Trophoblast cell (in vitro differentiated cells and primary cell): Measurements from ENCODE around the gene WSB1.

Experiments used
- DNase-seq, 2 donors: peaks; one replicate each; pipeline ENCODE4 v3.0.0-alpha.2; 2016
- H2AFZ ChIP-seq: 2 replicates; pipeline ENCODE4 v1.6.1; 2013; ENCODE audit warnings: low read length, moderate library complexity, mild to moderate bottlenecking; ENCODE audit not compliant: insufficient read depth, poor library complexity
- H2AK5ac ChIP-seq: 2 replicates; pipeline ENCODE4 v1.6.1; 2013; ENCODE audit warnings: mild to moderate bottlenecking, low read length
- H2BK120ac ChIP-seq: 2 replicates; pipeline ENCODE4 v1.6.1; 2013; ENCODE audit warnings: low read length, mild to moderate bottlenecking, moderate library complexity; ENCODE audit not compliant: insufficient read depth, poor library complexity
- H2BK12ac ChIP-seq: 2 replicates; pipeline ENCODE4 v1.6.1; 2013; ENCODE audit warnings: mild to moderate bottlenecking, low read length, moderate library complexity
- H2BK5ac ChIP-seq: 2 replicates; pipeline ENCODE4 v1.6.1; 2013; ENCODE audit warnings: low read length, low read depth, moderate library complexity, mild to moderate bottlenecking; ENCODE audit not compliant: poor library complexity
- H3K14ac ChIP-seq: 2 replicates; pipeline ENCODE4 v1.6.1; 2013; ENCODE audit warnings: mild to moderate bottlenecking, low read length
- H3K18ac ChIP-seq: 2 replicates; pipeline ENCODE4 v1.6.1; 2013; ENCODE audit warnings: mild to moderate bottlenecking, low read length
- H3K23ac ChIP-seq: 2 replicates; pipeline ENCODE4 v1.6.1; 2013; ENCODE audit warnings: low read length
- H3K27ac ChIP-seq: 2 replicates; pipeline ENCODE4 v1.5.1; 2013; ENCODE audit warnings: low read depth, mild to moderate bottlenecking, inconsistent platforms, low read length, moderate library complexity
- H3K27me3 ChIP-seq: 2 replicates; pipeline ENCODE4 v1.6.1; 2013; ENCODE audit warnings: inconsistent platforms, mild to moderate bottlenecking, low read length, moderate library complexity; ENCODE audit not compliant: insufficient read depth
- H3K36me3 ChIP-seq, 2 experiments: 1 replicate in 1 of 2; 2 replicates in 1 of 2; pipeline ENCODE4 v1.6.1; 2013; ENCODE audit warnings: low read length in 2 of 2, mild to moderate bottlenecking in 2 of 2, moderate library complexity in 1 of 2; ENCODE audit not compliant: insufficient read depth in 2 of 2, control insufficient read depth in 1 of 2
- H3K4ac ChIP-seq: 2 replicates; pipeline ENCODE4 v1.6.1; 2013; ENCODE audit warnings: low read depth, mild to moderate bottlenecking, low read length, moderate library complexity
- H3K4me1 ChIP-seq, 2 experiments: 1 replicate in 1 of 2; 2 replicates in 1 of 2; pipeline ENCODE4 v1.6.1; 2013; ENCODE audit warnings: low read length in 2 of 2, mild to moderate bottlenecking in 2 of 2, moderate library complexity in 1 of 2; ENCODE audit not compliant: insufficient read depth in 2 of 2, control insufficient read depth in 1 of 2
- H3K4me2 ChIP-seq: 2 replicates; pipeline ENCODE4 v1.6.1; 2013; ENCODE audit warnings: inconsistent platforms, mild to moderate bottlenecking, low read length, moderate library complexity
- H3K4me3 ChIP-seq: 2 replicates; pipeline ENCODE4 v1.5.1; 2013; ENCODE audit warnings: mild to moderate bottlenecking, low read depth, low read length, inconsistent platforms
- H3K79me1 ChIP-seq: one replicate; pipeline ENCODE4 v1.6.1; 2013; ENCODE audit warnings: low read length
- H3K79me2 ChIP-seq: 2 replicates; pipeline ENCODE4 v1.6.1; 2013; ENCODE audit warnings: low read length, mild to moderate bottlenecking; ENCODE audit not compliant: control insufficient read depth, insufficient read depth, poor library complexity
- H3K9ac ChIP-seq: 2 replicates; pipeline ENCODE4 v1.6.1; 2013; ENCODE audit warnings: mild to moderate bottlenecking, low read length
- H3K9me3 ChIP-seq: 2 replicates; pipeline ENCODE4 v1.6.1; 2013; ENCODE audit warnings: low read depth, mild to moderate bottlenecking, control low read depth, inconsistent platforms, low read length; ENCODE audit not compliant: insufficient read depth
- H4K12ac ChIP-seq: 2 replicates; pipeline ENCODE4 v1.6.1; 2013; ENCODE audit warnings: low read depth, mild to moderate bottlenecking, low read length, moderate library complexity
- H4K8ac ChIP-seq: 2 replicates; pipeline ENCODE4 v1.6.1; 2013; ENCODE audit warnings: low read depth, mild to moderate bottlenecking, low read length, moderate library complexity
- H4K91ac ChIP-seq: one replicate; pipeline ENCODE4 v1.6.1; 2013; ENCODE audit warnings: low read depth, mild to moderate bottlenecking, low read length, moderate library complexity
- WGBS: extraction: QIAGEN DNeasy Blood & Tissue Kit; methylation state at CpG from one replicate; pipeline ENCODE4 v1.1.7; 2013; ENCODE audit warnings: missing lambda C conversion rate; ENCODE audit not compliant: insufficient read length, insufficient coverage; ENCODE audit errors: extremely low coverage; 5-methylcytosine and 5-hydroxymethylcytosine counted together

Gene WSB1

DNA sequence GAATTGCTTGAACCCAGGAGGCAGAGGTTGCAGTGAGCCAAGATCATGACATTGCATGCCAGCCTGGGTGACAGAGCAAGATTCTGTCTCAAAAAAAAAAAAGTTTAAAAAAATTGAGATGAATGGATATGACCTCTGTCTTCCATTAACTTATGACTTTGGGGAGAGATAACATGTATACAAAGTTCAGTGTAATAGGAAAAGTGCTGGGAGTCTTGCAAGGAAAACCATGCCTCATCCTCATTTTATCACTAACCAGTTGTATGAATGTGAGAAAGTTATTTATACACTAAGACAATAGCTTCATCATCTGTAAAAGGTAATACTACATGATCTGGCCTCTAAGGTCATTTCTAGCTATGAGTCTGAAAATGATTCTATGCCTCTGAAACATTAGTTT is 10.2 kb upstream of the WSB1 start:
- H3K23ac ChIP-seq = no peak overlapping the region
- no peak overlapping the region for H2AK5ac ChIP-seq
- H3K79me1 ChIP-seq = peaks cover 2% of the 10 kb centered on the region
- peaks cover 0 to 3% of the 10 kb centered on the region in 2 experiments for H3K4me1 ChIP-seq
- H3K27ac ChIP-seq = no peak overlapping the region
- H2BK5ac ChIP-seq = no peak overlapping the region
- H4K8ac ChIP-seq = no peak overlapping the region
- no peak for DNase-seq
- H3K36me3 ChIP-seq = no peaks in the 10 kb centered on the region
- H3K14ac ChIP-seq = no peak overlapping the region
- H3K9ac ChIP-seq = no peak overlapping the region
- no peak overlapping the region for H3K4me2 ChIP-seq
- H3K4ac ChIP-seq = no peak overlapping the region
- no peaks in the 10 kb centered on the region for H3K79me2 ChIP-seq
- no peaks in the 10 kb centered on the region for H3K27me3 ChIP-seq
- H3K18ac ChIP-seq = no peak overlapping the region
- no peak overlapping the region for H4K12ac ChIP-seq
- H2BK120ac ChIP-seq = no peak overlapping the region
- no peak overlapping the region for H2AFZ ChIP-seq
- no peak overlapping the region for H4K91ac ChIP-seq
- no peak overlapping the region for H2BK12ac ChIP-seq
- H3K9me3 ChIP-seq = no peaks in the 10 kb centered on the region
- H3K4me3 ChIP-seq = no peak overlapping the region

DNA sequence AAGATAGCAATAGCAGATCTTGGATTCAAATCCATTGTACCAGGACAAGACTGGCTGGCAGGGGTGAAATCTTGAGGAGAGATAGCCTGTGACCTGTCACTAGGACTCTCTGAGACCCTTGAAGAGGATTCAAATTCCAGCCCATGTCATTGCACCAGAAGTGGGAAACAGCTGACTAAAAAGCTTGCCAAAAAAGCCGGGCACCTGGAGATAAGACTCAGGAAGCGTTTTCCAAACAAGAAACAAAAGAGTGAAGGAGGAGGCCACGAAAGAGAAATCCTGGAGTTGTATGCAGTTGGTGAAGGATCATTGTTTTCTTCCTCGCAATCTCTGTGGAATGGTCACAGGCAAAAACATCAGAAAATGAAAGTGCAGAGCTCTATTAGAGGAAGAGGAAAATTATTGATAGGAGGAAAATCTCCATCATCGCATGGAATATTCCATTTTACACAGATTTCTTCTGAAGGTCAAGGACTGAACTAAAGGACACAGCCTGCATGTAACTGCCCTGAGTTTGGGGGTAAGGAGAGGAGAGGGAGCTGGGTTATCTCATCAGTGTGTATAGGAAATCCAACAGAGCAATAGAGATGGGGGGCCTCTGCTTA is 9.0 kb upstream of the WSB1 start:
- H2AK5ac ChIP-seq = no peak overlapping the region
- H2BK12ac ChIP-seq = no peak overlapping the region
- no peak overlapping the region for H2BK120ac ChIP-seq
- H3K14ac ChIP-seq = no peak overlapping the region
- H4K12ac ChIP-seq = no peak overlapping the region
- H3K36me3 ChIP-seq = no peaks in the 10 kb centered on the region
- H3K27ac ChIP-seq = no peak overlapping the region
- no peak overlapping the region for H3K4me3 ChIP-seq
- no peak overlapping the region for H3K4ac ChIP-seq
- no peak overlapping the region for H3K9ac ChIP-seq
- no peak for DNase-seq
- H2BK5ac ChIP-seq = peak overlapping the region; percentile 31
- peaks cover 2% of the 10 kb centered on the region for H3K79me1 ChIP-seq
- no peaks in the 10 kb centered on the region for H3K27me3 ChIP-seq
- no peaks in the 10 kb centered on the region for H3K9me3 ChIP-seq
- no peak overlapping the region for H2AFZ ChIP-seq
- WGBS = no CpG with 5 or more reads among the region's 5 CpGs
- no peak overlapping the region for H3K23ac ChIP-seq
- no peak overlapping the region for H4K8ac ChIP-seq
- H4K91ac ChIP-seq = no peak overlapping the region
- H3K4me1 ChIP-seq = peaks cover 0 to 3% of the 10 kb centered on the region in 2 experiments
- H3K4me2 ChIP-seq = no peak overlapping the region
- no peaks in the 10 kb centered on the region for H3K79me2 ChIP-seq
- H3K18ac ChIP-seq = no peak overlapping the region

DNA sequence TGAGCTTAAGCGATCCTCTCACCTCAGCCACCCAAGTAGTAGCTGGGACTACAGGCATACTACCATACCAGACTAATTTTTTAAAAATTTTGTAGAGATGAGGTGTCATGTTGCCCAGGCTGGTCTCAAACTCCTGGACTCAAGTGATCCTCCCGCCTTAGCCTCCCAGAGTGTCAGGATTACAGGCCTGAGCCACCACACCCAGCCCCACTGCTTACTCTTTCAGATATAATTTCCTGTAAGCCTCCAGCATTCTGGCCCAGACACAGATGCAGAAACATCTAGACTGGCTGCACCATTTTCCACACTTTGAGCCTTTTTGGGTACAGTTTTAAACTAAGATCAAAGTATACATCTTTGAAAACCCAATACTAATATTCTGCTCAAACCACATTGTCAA is 8.4 kb upstream of the WSB1 start:
- DNase-seq = no peak
- Histone ChIP-seq H4K8ac (no peak overlapping the region), H3K23ac (no peak overlapping the region), H3K4me2 (no peak overlapping the region), H2BK5ac (no peak overlapping the region), H3K4me3 (no peak overlapping the region), H3K18ac (no peak overlapping the region), H4K91ac (no peak overlapping the region), H3K4me1 (peaks cover 0 to 3% of the 10 kb centered on the region in 2 experiments), H3K4ac (no peak overlapping the region), H3K9me3 (no peaks in the 10 kb centered on the region), H3K9ac (no peak overlapping the region), H3K79me1 (peaks cover 2% of the 10 kb centered on the region), H2BK120ac (no peak overlapping the region), H2AFZ (no peak overlapping the region), H3K36me3 (no peaks in the 10 kb centered on the region), H4K12ac (no peak overlapping the region), H3K79me2 (no peaks in the 10 kb centered on the region), H3K14ac (no peak overlapping the region), H3K27ac (no peak overlapping the region), H2AK5ac (no peak overlapping the region), H3K27me3 (no peaks in the 10 kb centered on the region), H2BK12ac (no peak overlapping the region)
- WGBS = no CpG with 5 or more reads among the region's 2 CpGs

DNA sequence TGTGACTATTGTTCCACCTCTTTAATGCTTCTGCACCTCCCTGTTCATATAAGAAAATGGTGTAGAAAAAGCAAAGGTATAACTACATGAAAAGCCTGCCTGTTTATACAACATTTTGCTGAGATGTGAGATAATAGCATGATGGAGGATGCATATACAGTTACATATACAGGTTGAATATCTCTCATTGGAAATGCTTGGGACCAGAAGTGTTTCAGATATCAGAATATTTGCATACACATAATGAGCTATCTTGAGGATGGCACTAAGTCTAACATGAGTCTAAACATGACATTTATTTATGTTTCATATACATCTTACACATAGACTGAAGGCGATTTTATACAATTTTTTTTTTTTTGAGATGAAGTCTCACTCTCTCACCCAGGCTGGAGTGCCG is 5.7 kb upstream of the WSB1 start:
- Histone ChIP-seq H4K8ac (no peak overlapping the region), H2BK5ac (no peak overlapping the region), H2AK5ac (no peak overlapping the region), H3K36me3 (no peaks in the 10 kb centered on the region), H4K12ac (no peak overlapping the region), H3K14ac (no peak overlapping the region), H2AFZ (no peak overlapping the region), H3K4ac (no peak overlapping the region), H3K27me3 (no peaks in the 10 kb centered on the region), H3K4me1 (peaks cover under 1% of the 10 kb centered on the region in 2 experiments), H3K79me2 (no peaks in the 10 kb centered on the region), H3K18ac (no peak overlapping the region), H3K9ac (no peak overlapping the region), H2BK12ac (no peak overlapping the region), H3K79me1 (peaks cover under 1% of the 10 kb centered on the region), H3K27ac (no peak overlapping the region), H2BK120ac (no peak overlapping the region), H3K4me3 (no peak overlapping the region), H4K91ac (no peak overlapping the region), H3K4me2 (no peak overlapping the region), H3K23ac (no peak overlapping the region), H3K9me3 (no peaks in the 10 kb centered on the region)
- no CpG with 5 or more reads among the region's 2 CpGs for WGBS
- DNase-seq = no peak
